Peyer's patch (tissue), 4 donors: ENCODE measurements around the gene DNAL4.

Experiments used
- CTCF ChIP-seq, 6 experiments: fragments of 450-650 bp in 4 of 6; fragments of 200-600 bp in 2 of 6; sonication (generic) in 1 of 6; IDR thresholded peaks; one replicate each; pipeline ENCODE4 v1.5.1; 2017 to 2019; ENCODE audit warnings: antibody characterized with exemption in 6 of 6, mild to moderate bottlenecking in 3 of 6, moderate library complexity in 1 of 6
- POLR2A ChIP-seq, 2 donors: fragments of 450-650 bp; IDR thresholded peaks; one replicate each; pipeline ENCODE4 v1.5.1; 2017; ENCODE audit warnings: antibody characterized with exemption in 2 of 2, mild to moderate bottlenecking in 2 of 2, moderate library complexity in 2 of 2

- TF ChIP-seq CTCF (IDR thresholded peaks at IDR 0.05) (no peak), POLR2A (IDR thresholded peaks at IDR 0.05) (no peak)
Measured at GRCh38 chr22:38823637-38824036, 29.7 kb upstream of the DNAL4 start.
